ENCODE results near the gene KCNJ1.
A peak's percentile ranks its signal among the peaks of the same experiment; 100 is the strongest.

Gene KCNJ1

GRCh38 chr11:128882451-128882850 is 15.4 kb upstream of the KCNJ1 start:
- TF ChIP-seq CTCF (IDR thresholded peaks at IDR 0.05; ENCODE audit: control insufficient read depth, extremely low read depth, insufficient read depth), result no peak
- no peak overlapping the region for H3K4me3 ChIP-seq (ENCODE audit: low read depth, low read length)
- DNase-seq (ENCODE audit: low read depth), result no peak

- 0 out of 2 replicates have a peak, but pooled peaks have one; percentile 3 for TF ChIP-seq CTCF (IDR thresholded peaks at IDR 0.05; ENCODE audit: control insufficient read depth, extremely low read depth, insufficient read depth)
- peak; percentile 93 for DNase-seq (ENCODE audit: low read depth)
- H3K4me3 ChIP-seq (ENCODE audit: low read depth, low read length), result no peak overlapping the region
Measured at GRCh38 chr11:128881221-128881620, 14.1 kb upstream of the KCNJ1 start.

- no peak for DNase-seq (ENCODE audit: low read depth)
- no peak for TF ChIP-seq CTCF (IDR thresholded peaks at IDR 0.05; ENCODE audit: control insufficient read depth, extremely low read depth, insufficient read depth)
- no peak overlapping the region for H3K4me3 ChIP-seq (ENCODE audit: low read depth, low read length)
Measured at GRCh38 chr11:128879817-128880216, 12.7 kb upstream of the KCNJ1 start.

- TF ChIP-seq CTCF (IDR thresholded peaks at IDR 0.05; ENCODE audit: control insufficient read depth, extremely low read depth, insufficient read depth), result no peak
Measured at GRCh38 chr11:128878455-128878854, 11.4 kb upstream of the KCNJ1 start.

GRCh38 chr11:128877726-128878125 is 10.6 kb upstream of the KCNJ1 start:
- no peak for TF ChIP-seq CTCF (IDR thresholded peaks at IDR 0.05; ENCODE audit: control insufficient read depth, extremely low read depth, insufficient read depth)
- DNase-seq (ENCODE audit: low read depth), result no peak

More at GRCh38 chr11:128878455-128878854, 11.4 kb upstream of the KCNJ1 start:
- no peak for DNase-seq (ENCODE audit: low read depth)
- no peak overlapping the region for H3K4me3 ChIP-seq (ENCODE audit: low read depth, low read length)

GRCh38 chr11:128876133-128876650 is 9.1 kb upstream of the KCNJ1 start:
- no peak for DNase-seq (ENCODE audit: low read depth)
- H3K4me3 ChIP-seq (ENCODE audit: low read depth, low read length), result no peak overlapping the region
- TF ChIP-seq CTCF (IDR thresholded peaks at IDR 0.05; ENCODE audit: control insufficient read depth, extremely low read depth, insufficient read depth), result no peak

More at GRCh38 chr11:128877726-128878125, 10.6 kb upstream of the KCNJ1 start:
- H3K4me3 ChIP-seq (ENCODE audit: low read depth, low read length), result no peak overlapping the region

GRCh38 chr11:128874427-128874826 is 7.3 kb upstream of the KCNJ1 start:
- no peak for DNase-seq (ENCODE audit: low read depth)
- H3K4me3 ChIP-seq (ENCODE audit: low read depth, low read length), result no peak overlapping the region
- no peak for TF ChIP-seq CTCF (IDR thresholded peaks at IDR 0.05; ENCODE audit: control insufficient read depth, extremely low read depth, insufficient read depth)

Data from LNCaP clone FGC (cell line).